ENCODE measurements around the gene SARS1.
"Not testable (repeated sequence)": the region's sequence is repeated elsewhere in the genome, so short reads cannot be mapped to it uniquely, and the experiment has no call there.

SARS1 gene

GRCh38 chr1:109213824-109214693 is at the start of gene SARS1:
SARS1 (plus strand) TSS chr1:109213918; CDS start chr1:109213993, 75 bp downstream.
- DNase-seq, result peak; percentile 90

GRCh38 chr1:109164538-109164937 is 49.2 kb upstream of the SARS1 start:
- no peak for DNase-seq

- DNase-seq, result no peak
These were observed 46.7 kb upstream of the SARS1 start for GRCh38 chr1:109167001-109167506.

GRCh38 chr1:109170035-109170764 is 43.5 kb upstream of the SARS1 start:
- DNase-seq, result no peak

- no peak for DNase-seq
These were observed 42.1 kb upstream of the SARS1 start for GRCh38 chr1:109171646-109172045.

GRCh38 chr1:109176349-109176748 is 37.4 kb upstream of the SARS1 start:
- not testable (repeated sequence) for DNase-seq

GRCh38 chr1:109180715-109181084 is 33.0 kb upstream of the SARS1 start:
- not testable (repeated sequence) for DNase-seq

GRCh38 chr1:109181085-109181806 is 32.5 kb upstream of the SARS1 start:
- no peak for DNase-seq

- no peak for DNase-seq
These were observed 31.9 kb upstream of the SARS1 start for GRCh38 chr1:109181807-109182163.

GRCh38 chr1:109183058-109183738 is 30.5 kb upstream of the SARS1 start:
- DNase-seq, result no peak

- no peak for DNase-seq
These were observed 29.0 kb upstream of the SARS1 start for GRCh38 chr1:109184687-109185086.

GRCh38 chr1:109185357-109185756 is 28.4 kb upstream of the SARS1 start:
- no peak for DNase-seq

GRCh38 chr1:109185990-109186732 is 27.6 kb upstream of the SARS1 start:
- no peak for DNase-seq

- DNase-seq, result peak; percentile 50
These were observed 27.0 kb upstream of the SARS1 start for GRCh38 chr1:109186733-109187086.

GRCh38 chr1:109187127-109187526 is 26.6 kb upstream of the SARS1 start:
- no peak for DNase-seq

- no peak for DNase-seq
These were observed 25.5 kb upstream of the SARS1 start for GRCh38 chr1:109188200-109188599.

- DNase-seq, result no peak
These were observed 24.9 kb upstream of the SARS1 start for GRCh38 chr1:109188781-109189180.

- DNase-seq, result no peak
These were observed 23.5 kb upstream of the SARS1 start for GRCh38 chr1:109190189-109190588.

- DNase-seq, result no peak
These were observed 22.3 kb upstream of the SARS1 start for GRCh38 chr1:109191377-109191776.

- no peak for DNase-seq
These were observed 21.8 kb upstream of the SARS1 start for GRCh38 chr1:109191891-109192290.

- DNase-seq, result no peak
These were observed 21.3 kb upstream of the SARS1 start for GRCh38 chr1:109192433-109192832.

Data from midbrain (tissue), 1 donor.